ENCODE results near the gene GNAS.
"Not testable (repeated sequence)": the region's sequence is repeated elsewhere in the genome, so short reads cannot be mapped to it uniquely, and the experiment has no call there.

Gene GNAS

GRCh38 chr20:58927490-58928061, 75.1 kb downstream of the GNAS start:
- DNase-seq (ENCODE audit: low read depth, low spot score) = no peak

GRCh38 chr20:58930496-58930895, 78.0 kb downstream of the GNAS start:
- no peak for DNase-seq (ENCODE audit: low read depth, low spot score)

DNA sequence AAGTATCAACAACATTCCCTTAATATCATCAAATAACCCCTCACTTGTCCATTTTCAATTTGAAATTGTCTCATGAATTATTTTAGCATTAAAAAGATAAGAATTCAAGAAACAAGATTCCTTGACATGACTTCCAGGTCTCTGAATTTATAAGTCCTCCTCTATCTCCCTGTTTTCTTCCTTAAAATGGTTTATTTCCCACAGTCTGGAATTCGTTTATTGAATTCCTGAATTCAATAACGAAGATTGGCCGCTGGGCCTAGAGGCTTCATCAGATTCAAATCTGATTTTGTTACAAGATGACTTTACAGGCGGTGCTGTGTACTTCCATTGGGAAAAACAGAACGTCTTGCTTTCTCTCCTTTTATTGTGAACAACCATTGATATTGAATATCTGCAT, 79.7 kb downstream of the GNAS start:
- DNase-seq (ENCODE audit: low read depth, low spot score) = no peak

- no peak for DNase-seq (ENCODE audit: low read depth, low spot score)
Measured at GRCh38 chr20:58938078-58938477, 85.6 kb downstream of the GNAS start.

GRCh38 chr20:58938541-58938940, 86.0 kb downstream of the GNAS start:
- no peak for DNase-seq (ENCODE audit: low read depth, low spot score)

- DNase-seq (ENCODE audit: low read depth, low spot score) = no peak
Measured at GRCh38 chr20:58941471-58941870, 89.0 kb downstream of the GNAS start.

DNA sequence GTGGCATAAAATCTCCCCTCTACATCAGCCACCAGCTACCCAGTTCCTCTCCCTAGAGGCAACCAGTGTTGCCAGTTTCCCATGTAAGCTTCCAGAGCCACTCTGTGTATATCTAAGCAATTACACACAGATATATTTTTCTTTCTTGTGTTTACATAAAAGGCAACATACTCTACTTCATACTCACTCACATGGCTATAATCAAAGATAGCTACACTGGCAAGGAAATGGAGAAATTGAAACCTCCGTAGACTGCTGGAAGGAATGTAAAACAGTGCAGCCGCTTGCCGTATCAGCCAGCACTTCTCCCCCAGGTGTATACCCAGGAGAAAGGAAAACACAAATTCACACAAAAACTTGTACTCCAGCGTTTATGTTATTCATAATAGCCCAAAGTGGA, 90.0 kb downstream of the GNAS start:
- DNase-seq (ENCODE audit: low read depth, low spot score) = no peak

- no peak for DNase-seq (ENCODE audit: low read depth, low spot score)
Measured at GRCh38 chr20:58944610-58945009, 92.1 kb downstream of the GNAS start.

DNA sequence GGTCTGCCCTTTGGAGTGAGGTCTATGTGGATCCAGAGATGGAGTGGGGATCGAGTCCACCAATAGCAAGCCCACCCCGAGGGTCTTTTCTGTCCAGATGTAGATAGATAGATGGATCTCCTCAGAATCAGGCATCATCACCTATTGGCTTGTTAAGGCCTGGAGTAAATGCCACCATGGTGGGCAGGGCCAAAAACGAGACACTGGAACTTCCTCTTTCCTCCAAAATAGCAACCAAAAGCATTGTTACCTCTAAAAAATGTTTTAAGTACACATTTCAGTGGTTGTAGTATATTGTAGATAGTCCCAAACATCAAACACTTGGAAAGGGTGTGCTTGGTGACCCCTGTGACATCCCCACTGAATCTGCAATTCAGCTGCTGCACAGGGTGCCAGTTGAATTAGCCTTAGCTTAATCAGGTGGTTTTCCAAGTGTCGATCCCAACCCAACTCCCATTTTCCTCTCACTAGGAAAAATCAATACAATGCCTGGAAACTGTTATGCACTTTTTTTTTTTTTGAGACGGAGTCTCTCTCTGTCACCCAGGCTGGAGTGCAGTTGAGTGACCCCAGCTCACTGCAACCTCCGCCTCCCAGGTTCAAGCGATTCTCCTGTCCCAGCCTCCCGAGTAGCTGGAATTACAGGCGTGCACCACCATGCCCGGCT, 93.6 kb downstream of the GNAS start:
- DNase-seq (ENCODE audit: low read depth, low spot score) = no peak

DNA sequence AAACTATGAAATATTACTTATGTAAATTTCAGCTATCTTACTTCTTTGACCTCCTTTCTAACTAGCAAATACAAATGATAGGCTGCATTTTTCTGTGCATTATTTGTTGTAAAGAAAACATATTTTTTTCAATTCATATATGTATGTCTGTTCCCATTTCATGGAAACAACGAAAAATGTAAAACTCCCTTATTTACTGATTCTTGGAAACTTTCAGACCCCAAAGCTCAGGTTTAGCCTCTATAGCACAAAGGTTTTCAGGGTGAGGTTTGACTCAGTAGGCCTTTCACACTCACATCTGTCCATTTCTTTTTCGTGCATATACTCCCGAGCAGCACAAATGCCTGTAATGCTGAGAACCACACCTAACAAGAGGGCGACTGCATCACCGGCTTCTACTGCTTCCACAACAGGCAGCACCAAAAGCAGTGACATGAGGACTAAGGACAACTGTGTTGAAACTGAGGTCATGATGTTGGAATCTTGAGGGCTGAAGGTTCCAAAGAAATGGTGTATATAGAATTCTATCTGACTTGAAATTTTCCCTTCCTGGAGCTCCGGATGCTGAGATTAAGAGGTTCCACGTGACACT, 95.4 kb downstream of the GNAS start:
- DNase-seq (ENCODE audit: low read depth, low spot score) = not testable (repeated sequence)

GRCh38 chr20:58950603-58951002, 98.1 kb downstream of the GNAS start:
- DNase-seq (ENCODE audit: low read depth, low spot score) = no peak

GRCh38 chr20:58953050-58953449, 100.5 kb downstream of the GNAS start:
- DNase-seq (ENCODE audit: low read depth, low spot score) = no peak

DNA sequence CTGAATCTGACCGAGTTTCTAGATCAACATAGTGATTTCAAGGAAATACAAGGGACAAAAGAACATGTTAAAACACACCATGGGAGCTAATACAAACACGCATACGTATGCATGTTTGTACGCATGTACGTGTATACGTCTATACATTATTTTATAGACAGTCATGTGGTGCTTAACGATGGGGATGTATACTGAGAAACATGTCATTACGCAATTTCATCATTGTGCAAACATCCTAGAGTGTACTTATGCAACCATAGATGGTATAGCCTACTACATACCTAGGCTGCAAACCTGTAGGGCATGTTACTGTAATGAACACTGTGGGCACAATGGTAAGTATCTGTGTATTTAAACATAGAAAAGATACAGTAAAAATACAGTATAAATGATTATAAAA, 103.6 kb downstream of the GNAS start:
- DNase-seq (ENCODE audit: low read depth, low spot score) = no peak

GRCh38 chr20:58959652-58960051, 107.1 kb downstream of the GNAS start:
- no peak for DNase-seq (ENCODE audit: low read depth, low spot score)
